ENCODE data around the gene ZNF121.

Gene ZNF121

GRCh38 chr19:9610484-9611113, 26.3 kb upstream of the ZNF121 start:
- no peak for ATAC-seq

GRCh38 chr19:9608912-9609311, 24.6 kb upstream of the ZNF121 start:
- TF ChIP-seq TSHZ2 (CRISPR knock-in tag; IDR thresholded peaks at IDR 0.05) (no peak), CSRNP3 (CRISPR knock-in tag; IDR thresholded peaks at IDR 0.05) (no peak), PATZ1 (CRISPR knock-in tag; IDR thresholded peaks at IDR 0.05; ENCODE audit: borderline replicate concordance) (no peak), SNAI2 (CRISPR knock-in tag; IDR thresholded peaks at IDR 0.05) (no peak), ZNF565 (CRISPR knock-in tag; conservative IDR thresholded peaks at IDR 0.05; ENCODE audit: low read depth) (no peak), ISL1 (CRISPR knock-in tag; IDR thresholded peaks at IDR 0.05) (no peak), ESRRG (CRISPR knock-in tag; IDR thresholded peaks at IDR 0.05) (no peak), ZFP30 (CRISPR knock-in tag; IDR thresholded peaks at IDR 0.05) (no peak), TCF4 (CRISPR knock-in tag; IDR thresholded peaks at IDR 0.05; ENCODE audit: borderline replicate concordance) (no peak), CREB5 (CRISPR knock-in tag; IDR thresholded peaks at IDR 0.05; ENCODE audit: low read depth) (no peak), OSR1 (CRISPR knock-in tag; IDR thresholded peaks at IDR 0.05) (no peak), ZNF70 (CRISPR knock-in tag; IDR thresholded peaks at IDR 0.05) (no peak), ARNTL (CRISPR knock-in tag; IDR thresholded peaks at IDR 0.05; ENCODE audit: borderline replicate concordance, low read depth) (no peak), RARB (CRISPR knock-in tag; IDR thresholded peaks at IDR 0.05) (no peak), GLIS3 (CRISPR knock-in tag; IDR thresholded peaks at IDR 0.05) (no peak), ZFP3 (CRISPR knock-in tag; IDR thresholded peaks at IDR 0.05) (no peak), BACH2 (CRISPR knock-in tag; IDR thresholded peaks at IDR 0.05; ENCODE audit: borderline replicate concordance) (no peak), TOX (CRISPR knock-in tag; IDR thresholded peaks at IDR 0.05; ENCODE audit: borderline replicate concordance) (no peak), ZNF8 (CRISPR knock-in tag; IDR thresholded peaks at IDR 0.05) (no peak)
- TF ChIP-seq, protein P1, sequence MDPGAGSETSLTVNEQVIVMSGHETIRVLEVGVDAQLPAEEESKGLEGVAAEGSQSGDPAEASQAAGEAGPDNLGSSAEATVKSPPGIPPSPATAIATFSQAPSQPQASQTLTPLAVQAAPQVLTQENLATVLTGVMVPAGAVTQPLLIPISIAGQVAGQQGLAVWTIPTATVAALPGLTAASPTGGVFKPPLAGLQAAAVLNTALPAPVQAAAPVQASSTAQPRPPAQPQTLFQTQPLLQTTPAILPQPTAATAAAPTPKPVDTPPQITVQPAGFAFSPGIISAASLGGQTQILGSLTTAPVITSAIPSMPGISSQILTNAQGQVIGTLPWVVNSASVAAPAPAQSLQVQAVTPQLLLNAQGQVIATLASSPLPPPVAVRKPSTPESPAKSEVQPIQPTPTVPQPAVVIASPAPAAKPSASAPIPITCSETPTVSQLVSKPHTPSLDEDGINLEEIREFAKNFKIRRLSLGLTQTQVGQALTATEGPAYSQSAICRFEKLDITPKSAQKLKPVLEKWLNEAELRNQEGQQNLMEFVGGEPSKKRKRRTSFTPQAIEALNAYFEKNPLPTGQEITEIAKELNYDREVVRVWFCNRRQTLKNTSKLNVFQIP (CRISPR knock-in tag; IDR thresholded peaks at IDR 0.05; ENCODE audit: borderline replicate concordance, low read depth), result no peak
- no peak for ATAC-seq

More at GRCh38 chr19:9610484-9611113, 26.3 kb upstream of the ZNF121 start:
- no peak for TF ChIP-seq SNAI2 (CRISPR knock-in tag; IDR thresholded peaks at IDR 0.05)
- TF ChIP-seq GLIS3 (CRISPR knock-in tag; IDR thresholded peaks at IDR 0.05), result no peak
- no peak for TF ChIP-seq ZFP30 (CRISPR knock-in tag; IDR thresholded peaks at IDR 0.05)
- no peak for TF ChIP-seq ZNF70 (CRISPR knock-in tag; IDR thresholded peaks at IDR 0.05)
- no peak for TF ChIP-seq ZFP3 (CRISPR knock-in tag; IDR thresholded peaks at IDR 0.05)
- TF ChIP-seq TCF4 (CRISPR knock-in tag; IDR thresholded peaks at IDR 0.05; ENCODE audit: borderline replicate concordance), result no peak
- TF ChIP-seq ARNTL (CRISPR knock-in tag; IDR thresholded peaks at IDR 0.05; ENCODE audit: borderline replicate concordance, low read depth), result no peak
- no peak for TF ChIP-seq ZNF8 (CRISPR knock-in tag; IDR thresholded peaks at IDR 0.05)
- no peak for TF ChIP-seq PPARA (CRISPR knock-in tag; IDR thresholded peaks at IDR 0.05; ENCODE audit: borderline replicate concordance)
- no peak for TF ChIP-seq ZC3H10 (CRISPR knock-in tag; IDR thresholded peaks at IDR 0.05)

All from SK-N-SH treated with all-trans-retinoic acid at 6 μM for 48 hours (cell line).